Spleen (tissue), 13 donors: ENCODE results near the gene SMIM17. TPM values are rescaled to one million over a fixed set of nuclear protein-coding genes. Genes with fewer than 3 reads are reported as not detected.

Experiments used
- DNase-seq: peaks from one replicate; pipeline ENCODE4 v3.0.0-alpha.2; 2020
- H3K27ac ChIP-seq, 8 donors: fragments of 200-600 bp; sonication (generic) in 7 of 8; 1 replicate in 4 of 8; 2 replicates in 4 of 8; pipeline versions ENCODE4 v1.5.0 to v1.8.0; 2016 to 2021; ENCODE audit warnings: inconsistent platforms in 4 of 8, mild to moderate bottlenecking in 4 of 8, moderate library complexity in 1 of 8
- H3K27me3 ChIP-seq, 7 donors: fragments of 200-600 bp; sonication (generic) in 6 of 7; replicated peaks in 1 of 7; 1 replicate in 4 of 7; 2 replicates in 3 of 7; pipeline versions ENCODE4 v1.5.0 to v1.8.0; 2016 to 2021; ENCODE audit warnings: inconsistent platforms in 3 of 7, mild to moderate bottlenecking in 1 of 7
- H3K36me3 ChIP-seq, 6 donors: fragments of 200-600 bp; sonication (generic) in 5 of 6; 1 replicate in 4 of 6; 2 replicates in 2 of 6; pipeline versions ENCODE4 v1.5.0 to v1.8.0; 2016 to 2021; ENCODE audit warnings: inconsistent platforms in 2 of 6
- H3K4me1 ChIP-seq, 6 donors: fragments of 200-600 bp; sonication (generic) in 5 of 6; 1 replicate in 3 of 6; 2 replicates in 3 of 6; pipeline versions ENCODE4 v1.5.0 to v1.8.0; 2016 to 2021; ENCODE audit warnings: inconsistent platforms in 3 of 6
- H3K4me3 ChIP-seq, 8 donors: fragments of 200-600 bp; sonication (generic) in 7 of 8; 1 replicate in 4 of 8; 2 replicates in 4 of 8; pipeline versions ENCODE4 v1.5.0 to v1.8.0; 2016 to 2021; ENCODE audit warnings: inconsistent platforms in 4 of 8, mild to moderate bottlenecking in 4 of 8, moderate library complexity in 2 of 8
- H3K9me3 ChIP-seq, 8 donors: fragments of 200-600 bp; sonication (generic) in 7 of 8; 1 replicate in 4 of 8; 2 replicates in 4 of 8; pipeline versions ENCODE4 v1.5.0 to v1.8.0; 2016 to 2021; ENCODE audit warnings: inconsistent platforms in 4 of 8
- POLR2A ChIP-seq, 3 donors: fragments of 450-650 bp; IDR thresholded peaks; one replicate each; pipeline ENCODE4 v1.5.1; 2017; ENCODE audit warnings: antibody characterized with exemption in 3 of 3, mild to moderate bottlenecking in 1 of 3
- POLR2AphosphoS5 ChIP-seq, 3 donors: sonication (generic); formaldehyde crosslinking; IDR thresholded peaks; one replicate each; pipeline ENCODE4 v1.5.1; 2017; ENCODE audit warnings: antibody characterized with exemption in 3 of 3
- WGBS, 5 donors: extraction: QIAGEN DNeasy Blood & Tissue Kit in 3 of 5; methylation state at CpG; one replicate each; pipeline versions ENCODE4 v1.1.5 to v1.1.7; 2013 to 2018; 5-methylcytosine and 5-hydroxymethylcytosine counted together
- intact Hi-C: fragments of 100-400 bp; cut with DNase I; formaldehyde crosslinking; loops from one replicate; pipeline ENCODE4 v1.15.0; 2023; ENCODE audit warnings: low total_unique reads
- long read RNA-seq, 2 donors: transcript quantifications; one replicate each; lab custom pipeline, GENCODE V29; 2026
- polyA plus RNA-seq, 3 donors: library from polyadenylated mRNA; stranded (reverse); fragments of 200-250 nt; gene quantifications; one replicate each; pipeline ENCODE4 v1.2.1, GENCODE V29; 2013
- total RNA-seq, 7 donors: library from RNA; depleted of rRNA in 3 of 7; stranded (reverse); fragments of >200 nt in 3 of 7; fragmentation: NEBNext Ultra II Directional in 4 of 7; extraction: Animal tissue kit (Norgen Biotek cat#: 25700) in 4 of 7; gene quantifications; one replicate each; pipeline versions ENCODE4 v1.1.0 to v1.2.1, GENCODE V29; 2016 to 2021
- TF ChIP-seq, protein P1 (sequence below), 11 experiments: fragments of 200-600 bp in 7 of 11; fragments of 450-650 bp in 4 of 11; sonication (generic) in 4 of 11; IDR thresholded peaks in 8 of 11; conservative IDR thresholded peaks in 3 of 11; 1 replicate in 7 of 11; 2 replicates in 4 of 11; pipeline versions ENCODE4 v1.4.0 to v1.8.0; 2016 to 2021; ENCODE audit warnings: antibody characterized with exemption in 11 of 11, inconsistent platforms in 4 of 11, mild to moderate bottlenecking in 1 of 11
- donor health status: healthy with polysubstance abuse.
- donor health status: DM: no; HTN: no; CAD: no; lungs with moderate emphysema.
- donor health status: DM: no; HTN: no; CAD: no.
- donor health status: Bipolar disorder and iron deficiency.
- donor health status: healthy.
- donor health status: DM: no; HTN: no; CAD: no.
- donor health status: DM: yes; HTN: yes; CAD: no.

Gene SMIM17
- total RNA-seq (under 1 TPM in 4 of 7 donors, not detected in 3; 0.27 to 0.67 (median 0.39) TPM), polyA plus RNA-seq (not detected)
- long read RNA-seq, donor 1, result 0 reads
- long read RNA-seq, donor 2, result 0 reads

DNA sequence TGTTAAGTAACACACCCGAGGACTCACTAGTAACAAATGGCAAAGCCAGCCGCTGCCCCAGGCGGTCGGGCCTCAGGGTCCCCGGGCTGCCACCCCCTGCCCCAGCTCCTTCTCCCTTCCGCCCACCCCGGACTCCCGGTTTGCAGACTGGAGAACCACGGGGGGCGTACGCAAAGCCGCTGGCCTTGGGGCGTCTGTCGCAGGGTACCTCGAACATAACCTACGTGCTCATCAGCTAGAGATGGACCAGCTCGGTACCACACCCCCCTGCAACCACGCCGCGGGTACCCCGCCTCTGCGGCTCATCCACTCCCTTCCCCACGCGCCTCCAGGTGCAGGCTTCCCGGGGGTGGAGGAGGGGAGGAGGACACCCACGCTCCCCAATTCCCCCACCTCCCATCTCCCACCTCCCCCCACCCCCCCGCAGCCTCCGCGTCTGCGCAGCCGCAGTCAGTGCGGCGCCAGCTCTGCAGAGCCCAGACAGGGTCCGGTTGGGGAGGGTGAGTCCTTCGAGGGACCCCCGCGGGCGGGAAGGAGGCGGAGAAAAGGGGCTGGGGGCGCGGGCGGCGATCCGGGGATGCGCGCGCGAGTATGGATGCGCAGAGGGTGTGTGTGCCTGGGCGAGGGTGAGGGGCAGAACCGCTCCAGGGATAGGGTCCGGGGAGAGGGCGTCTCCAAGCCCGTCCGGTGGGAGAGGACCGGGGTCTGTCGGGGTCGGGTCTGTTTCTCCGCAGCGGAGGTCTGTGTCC is at the start of gene SMIM17:
SMIM17 (plus strand) TSS at position 449 of the 749 bp plus-strand sequence. CDS start 2,509 bp downstream, outside the sequence.
- H3K4me1 ChIP-seq, result no peaks in the 10 kb centered on the region
- no peak within 1 kb of the TSS for H3K27ac ChIP-seq
- no peak within 1 kb of the TSS for H3K4me3 ChIP-seq
- peaks cover 0 to 100% (median 77%) of the 10 kb centered on the region in 8 donors for H3K9me3 ChIP-seq
- TF ChIP-seq, protein P1, sequence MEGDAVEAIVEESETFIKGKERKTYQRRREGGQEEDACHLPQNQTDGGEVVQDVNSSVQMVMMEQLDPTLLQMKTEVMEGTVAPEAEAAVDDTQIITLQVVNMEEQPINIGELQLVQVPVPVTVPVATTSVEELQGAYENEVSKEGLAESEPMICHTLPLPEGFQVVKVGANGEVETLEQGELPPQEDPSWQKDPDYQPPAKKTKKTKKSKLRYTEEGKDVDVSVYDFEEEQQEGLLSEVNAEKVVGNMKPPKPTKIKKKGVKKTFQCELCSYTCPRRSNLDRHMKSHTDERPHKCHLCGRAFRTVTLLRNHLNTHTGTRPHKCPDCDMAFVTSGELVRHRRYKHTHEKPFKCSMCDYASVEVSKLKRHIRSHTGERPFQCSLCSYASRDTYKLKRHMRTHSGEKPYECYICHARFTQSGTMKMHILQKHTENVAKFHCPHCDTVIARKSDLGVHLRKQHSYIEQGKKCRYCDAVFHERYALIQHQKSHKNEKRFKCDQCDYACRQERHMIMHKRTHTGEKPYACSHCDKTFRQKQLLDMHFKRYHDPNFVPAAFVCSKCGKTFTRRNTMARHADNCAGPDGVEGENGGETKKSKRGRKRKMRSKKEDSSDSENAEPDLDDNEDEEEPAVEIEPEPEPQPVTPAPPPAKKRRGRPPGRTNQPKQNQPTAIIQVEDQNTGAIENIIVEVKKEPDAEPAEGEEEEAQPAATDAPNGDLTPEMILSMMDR (IDR thresholded peaks at IDR 0.05 in 8 of 11, conservative IDR thresholded peaks at IDR 0.05 in 3 of 11), result no peak
- TF ChIP-seq POLR2AphosphoS5 (IDR thresholded peaks at IDR 0.05) (no peak), POLR2A (IDR thresholded peaks at IDR 0.05) (no peak)
- DNase-seq, result no peak
- H3K36me3 ChIP-seq, result peaks cover 0 to 3% (median 0%) of the 10 kb centered on the region in 6 donors
- intact Hi-C loops, result no loop called here
- 12 to 38% (median 15%) methylated on average over 35 to 60 of the region's 60 CpGs for WGBS, 5 donors
- H3K27me3 ChIP-seq, result peaks cover 0 to 34% (median 14%) of the 10 kb centered on the region in 7 donors

DNA sequence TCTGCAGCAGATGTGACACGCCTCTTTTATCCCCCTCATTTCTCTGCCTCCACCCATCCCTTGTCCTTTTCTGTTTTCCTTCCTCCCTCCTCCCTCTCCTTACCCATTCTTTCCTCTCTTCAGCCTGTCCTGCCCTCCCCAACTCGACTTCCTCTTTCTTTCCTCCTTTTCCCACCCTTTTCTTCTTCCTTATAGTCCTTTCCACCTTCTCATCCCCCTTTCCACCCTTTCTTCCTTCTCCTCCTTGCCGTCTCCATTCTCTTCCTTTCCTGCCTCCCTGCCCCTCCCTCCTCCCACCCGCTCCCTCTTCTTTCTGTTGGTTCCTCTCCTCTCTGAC is 48.5 kb upstream of the SMIM17 start:
- Histone ChIP-seq H3K27ac (peak overlapping the region in 3 of 8 donors; percentile 78 to 84 (median 82)), H3K4me3 (peak overlapping the region in 5 of 8 donors; percentile 85 to 99 (median 94))
- WGBS, 5 donors, result 59 to 70% (median 68%) methylated on average over 4 of the region's 4 CpGs

DNA sequence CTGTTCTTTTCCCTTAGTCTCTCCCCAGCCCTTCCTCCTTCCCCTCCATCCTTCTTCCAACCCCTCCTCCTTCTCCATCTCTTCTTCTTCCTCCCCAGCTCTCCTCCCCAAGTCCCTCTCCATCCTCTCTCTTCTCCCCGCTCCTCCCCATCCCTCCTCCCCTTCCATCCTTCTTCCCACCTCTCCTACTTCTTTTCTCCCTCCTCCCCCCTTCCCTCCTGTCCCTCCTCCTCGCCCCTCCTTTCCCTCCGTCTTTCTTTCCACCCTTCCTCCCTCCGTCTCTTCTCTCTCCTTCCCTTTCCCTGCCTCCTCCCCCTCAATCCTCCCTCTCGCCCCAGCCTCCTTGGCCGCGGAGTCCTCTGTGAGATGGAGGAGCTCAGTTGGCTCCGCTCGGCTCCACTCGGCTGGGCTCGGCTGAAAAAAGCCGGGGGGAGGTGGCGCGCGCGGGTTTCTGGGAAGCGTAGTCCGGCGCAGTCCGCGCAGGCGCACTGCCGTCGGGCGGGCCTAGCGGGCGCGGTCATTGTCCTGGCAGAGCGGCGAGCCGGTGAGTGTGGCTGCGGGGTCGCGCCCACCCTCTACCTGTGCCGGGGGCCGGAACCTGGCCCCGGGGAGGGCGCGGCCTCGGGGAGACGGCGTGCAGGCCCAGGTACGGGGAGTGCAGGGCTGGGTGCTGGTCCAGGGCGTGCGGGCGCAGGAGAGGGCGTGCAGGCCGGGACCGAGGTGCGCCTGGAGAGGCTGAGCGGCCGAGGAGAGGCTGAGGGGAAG is 48.0 kb upstream of the SMIM17 start, which contains the start of gene ZNF71:
ZNF71 (plus strand) TSS at position 520 of the 765 bp plus-strand sequence. CDS start 6,257 bp downstream, outside the sequence.
- 0 to 1% (median 1%) methylated on average over 40 to 52 of the region's 52 CpGs for WGBS, 5 donors
- DNase-seq, result peak; percentile 94
- Histone ChIP-seq H3K4me1 (peaks cover 0 to 25% (median 12%) of the 10 kb centered on the region in 6 donors), H3K9me3 (peaks cover 0 to 59% (median 46%) of the 10 kb centered on the region in 8 donors), H3K27me3 (no peaks in the 10 kb centered on the region), H3K36me3 (peaks cover 0 to 23% (median 0%) of the 10 kb centered on the region in 6 donors), H3K27ac (peak within 1 kb of the TSS in 7 of 8 donors; percentile 10 to 88 (median 78)), H3K4me3 (peak within 1 kb of the TSS; percentile 83 to 99 (median 90))
- intact Hi-C loops, result no loop called here
- TF ChIP-seq POLR2A (IDR thresholded peaks at IDR 0.05) (no peak), POLR2AphosphoS5 (IDR thresholded peaks at IDR 0.05) (peak; percentile 84 to 85 (median 84))
- TF ChIP-seq, protein P1 (IDR thresholded peaks at IDR 0.05 in 8 of 11, conservative IDR thresholded peaks at IDR 0.05 in 3 of 11), result no peak

More for the DNA sequence above, 48.5 kb upstream of the SMIM17 start:
- H3K9me3 ChIP-seq, result peaks cover 0 to 65% (median 49%) of the 10 kb centered on the region in 8 donors
- no peak for DNase-seq
- intact Hi-C loops, result no loop called here
- peaks cover 0 to 23% (median 0%) of the 10 kb centered on the region in 6 donors for H3K36me3 ChIP-seq
- no peaks in the 10 kb centered on the region for H3K27me3 ChIP-seq
- TF ChIP-seq POLR2A (IDR thresholded peaks at IDR 0.05), result no peak
- TF ChIP-seq, protein P1 (IDR thresholded peaks at IDR 0.05 in 8 of 11, conservative IDR thresholded peaks at IDR 0.05 in 3 of 11), result no peak
- peaks cover 0 to 25% (median 12%) of the 10 kb centered on the region in 6 donors for H3K4me1 ChIP-seq
